Heart left ventricle (tissue), 16 donors: Measurements from ENCODE around the gene PI4KB. TPM values are rescaled to one million over a fixed set of nuclear protein-coding genes. Genes with fewer than 3 reads are reported as not detected.

Experiments
- ATAC-seq, 4 donors: fragments of 200-7000 bp; cut with Tn5 transposase; one replicate each; pipeline ENCODE4 v1.9.1; 2020 to 2022; ENCODE audit warnings: moderate library complexity in 4 of 4, mild to moderate bottlenecking in 3 of 4, moderate number of reproducible peaks in 1 of 4
- DNase-seq, 5 donors: peaks; one replicate each; pipeline ENCODE4 v3.0.0-alpha.2; 2020
- H3K27ac ChIP-seq, 12 donors: fragments of 200-600 bp; sonication (generic) in 4 of 12; one replicate each; pipeline versions ENCODE4 v1.5.0 to v1.8.0; 2016 to 2022; ENCODE audit warnings: mild to moderate bottlenecking in 2 of 12
- H3K27me3 ChIP-seq, 9 donors: fragments of 200-600 bp; sonication (generic) in 2 of 9; one replicate each; pipeline versions ENCODE4 v1.5.1 to v1.8.0; 2016 to 2022; ENCODE audit warnings: mild to moderate bottlenecking in 3 of 9
- H3K36me3 ChIP-seq, 9 donors: fragments of 200-600 bp; sonication (generic) in 2 of 9; one replicate each; pipeline versions ENCODE4 v1.5.0 to v1.8.0; 2018 to 2022; ENCODE audit warnings: mild to moderate bottlenecking in 2 of 9
- H3K4me1 ChIP-seq, 12 donors: fragments of 200-600 bp; sonication (generic) in 4 of 12; one replicate each; pipeline versions ENCODE4 v1.5.0 to v1.8.0; 2016 to 2022; ENCODE audit warnings: mild to moderate bottlenecking in 3 of 12
- H3K4me3 ChIP-seq, 12 donors: fragments of 200-600 bp; sonication (generic) in 4 of 12; one replicate each; pipeline versions ENCODE4 v1.5.0 to v1.8.0; 2017 to 2022; ENCODE audit warnings: mild to moderate bottlenecking in 9 of 12, moderate library complexity in 4 of 12
- H3K9me3 ChIP-seq, 12 donors: fragments of 200-600 bp; sonication (generic) in 4 of 12; one replicate each; pipeline versions ENCODE4 v1.5.0 to v1.8.0; 2016 to 2022; ENCODE audit warnings: mild to moderate bottlenecking in 1 of 12
- POLR2A ChIP-seq, 2 donors: fragments of 450-650 bp; IDR thresholded peaks; one replicate each; pipeline ENCODE4 v1.6.1; 2017; ENCODE audit warnings: antibody characterized with exemption in 2 of 2, mild to moderate bottlenecking in 2 of 2, moderate library complexity in 2 of 2
- WGBS, 4 donors: extraction: QIAGEN DNeasy Blood & Tissue Kit in 2 of 4; methylation state at CpG; one replicate each; pipeline versions ENCODE4 v1.1.5 to v1.1.7; 2013 to 2018; 5-methylcytosine and 5-hydroxymethylcytosine counted together
- intact Hi-C, 10 donors: fragments of 100-400 bp; cut with DNase I; formaldehyde crosslinking; loops; one replicate each; pipeline versions ENCODE4 v1.11.1 to v1.14.2; 2022
- polyA plus RNA-seq, 2 donors: library from polyadenylated mRNA; stranded (reverse); fragments of 200-250 nt; gene quantifications; one replicate each; pipeline ENCODE4 v1.2.3, GENCODE V29; 2013
- total RNA-seq, 9 donors: library from RNA; depleted of rRNA in 2 of 9; stranded (reverse); fragments of >200 nt in 2 of 9; fragmentation: NEBNext Ultra II Directional in 3 of 9; extraction: Animal tissue kit (Norgen Biotek cat#: 25700) in 3 of 9; gene quantifications; one replicate each; pipeline versions ENCODE4 v1.1.0 to v1.2.4, GENCODE V29; 2016 to 2023
- TF ChIP-seq, protein P1 (sequence below), 12 donors: fragments of 200-600 bp; sonication (generic) in 4 of 12; IDR thresholded peaks; one replicate each; pipeline versions ENCODE4 v1.5.0 to v1.8.0; 2018 to 2022; ENCODE audit warnings: antibody characterized with exemption in 12 of 12, mild to moderate bottlenecking in 5 of 12
- donor health status: ischemic (EF 13 %, LVEDD 7.1; RV severe dilation, severe dysfunction).
- donor health status: healthy with polysubstance abuse.
- donor health status: DM: no; HTN: yes; CAD: no.
- donor health status: DM: no; HTN: no; CAD: no.
- donor health status: ischemic (EF 25% LVEDD 6.9; RV normal size, moderate dysfunction).
- donor health status: ischemic (EF 25% LVEDD 5.7; RV mildly dilated, moderate dysfunction).
- donor health status: healthy.
- donor health status: DM: yes; HTN: yes; CAD: no.
- donor health status: ischemic (EF 35%, LVEDD 5.7; RV mildly dilated, moderate dysfunction).
- donor health status: nonischemic (EF 11% LVEDD 7.7; RV severe dilation, severe dysfunction).
- donor health status: DM: yes; HTN: yes; CAD: no.
- donor health status: PGD.
- donor health status: ischemic (EF 29% LVEDD 5.4; RV normal size, mild dysfunction).
- donor health status: nonischemic (EF 23%, LVEDD 6.1; RV moderate dilation, normal function).

PI4KB gene
- total and polyA plus RNA-seq, 11 donors = 17.4 to 76.0 (median 41.4) TPM

DNA sequence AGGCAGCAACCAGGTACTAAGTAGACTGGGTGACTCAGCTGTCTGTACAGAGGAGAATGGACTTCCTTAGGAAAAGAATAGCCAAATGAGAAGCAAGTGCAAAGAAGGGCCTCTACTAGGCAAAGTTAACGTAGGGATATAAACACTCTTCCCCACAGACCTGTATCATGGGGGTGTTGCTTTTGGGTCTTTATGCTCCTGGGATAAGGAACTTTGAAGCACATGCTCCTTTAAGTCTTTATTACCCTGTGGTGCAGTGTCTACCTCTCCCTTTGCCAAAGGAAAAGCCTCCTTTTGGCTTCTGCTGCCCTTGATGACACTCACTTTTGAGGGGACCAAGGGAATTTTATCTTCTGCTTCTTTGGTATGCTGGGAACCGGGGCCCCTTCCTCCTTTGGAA, 14.8 kb upstream of the PI4KB start:
- peaks cover 0 to 49% (median 33%) of the 10 kb centered on the region in 9 donors for H3K36me3 ChIP-seq
- intact Hi-C loops = loop anchor here in 6 of 10 donors (5.0 to 10.0 kb wide), 4 partner anchors 40 to 147 kb away; partner anchors contain the start of genes PIP5K1A (in 5 of the 6), PSMB4 (in 2 of the 6) and VPS72 (in 1 of the 6)
- H3K4me3 ChIP-seq = no peak overlapping the region
- TF ChIP-seq, protein P1, sequence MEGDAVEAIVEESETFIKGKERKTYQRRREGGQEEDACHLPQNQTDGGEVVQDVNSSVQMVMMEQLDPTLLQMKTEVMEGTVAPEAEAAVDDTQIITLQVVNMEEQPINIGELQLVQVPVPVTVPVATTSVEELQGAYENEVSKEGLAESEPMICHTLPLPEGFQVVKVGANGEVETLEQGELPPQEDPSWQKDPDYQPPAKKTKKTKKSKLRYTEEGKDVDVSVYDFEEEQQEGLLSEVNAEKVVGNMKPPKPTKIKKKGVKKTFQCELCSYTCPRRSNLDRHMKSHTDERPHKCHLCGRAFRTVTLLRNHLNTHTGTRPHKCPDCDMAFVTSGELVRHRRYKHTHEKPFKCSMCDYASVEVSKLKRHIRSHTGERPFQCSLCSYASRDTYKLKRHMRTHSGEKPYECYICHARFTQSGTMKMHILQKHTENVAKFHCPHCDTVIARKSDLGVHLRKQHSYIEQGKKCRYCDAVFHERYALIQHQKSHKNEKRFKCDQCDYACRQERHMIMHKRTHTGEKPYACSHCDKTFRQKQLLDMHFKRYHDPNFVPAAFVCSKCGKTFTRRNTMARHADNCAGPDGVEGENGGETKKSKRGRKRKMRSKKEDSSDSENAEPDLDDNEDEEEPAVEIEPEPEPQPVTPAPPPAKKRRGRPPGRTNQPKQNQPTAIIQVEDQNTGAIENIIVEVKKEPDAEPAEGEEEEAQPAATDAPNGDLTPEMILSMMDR (IDR thresholded peaks at IDR 0.05) = no peak
- TF ChIP-seq POLR2A (IDR thresholded peaks at IDR 0.05) = no peak
- no peaks in the 10 kb centered on the region for H3K9me3 ChIP-seq
- H3K27me3 ChIP-seq = no peaks in the 10 kb centered on the region
- H3K4me1 ChIP-seq = peaks cover 0 to 29% (median 10%) of the 10 kb centered on the region in 12 donors
- H3K27ac ChIP-seq = peak overlapping the region in 1 of 12 donors; percentile 54
- WGBS, 4 donors = 89 to 97% (median 90%) methylated on average over 2 of the region's 2 CpGs
- ATAC-seq (no peak), DNase-seq (no peak)

DNA sequence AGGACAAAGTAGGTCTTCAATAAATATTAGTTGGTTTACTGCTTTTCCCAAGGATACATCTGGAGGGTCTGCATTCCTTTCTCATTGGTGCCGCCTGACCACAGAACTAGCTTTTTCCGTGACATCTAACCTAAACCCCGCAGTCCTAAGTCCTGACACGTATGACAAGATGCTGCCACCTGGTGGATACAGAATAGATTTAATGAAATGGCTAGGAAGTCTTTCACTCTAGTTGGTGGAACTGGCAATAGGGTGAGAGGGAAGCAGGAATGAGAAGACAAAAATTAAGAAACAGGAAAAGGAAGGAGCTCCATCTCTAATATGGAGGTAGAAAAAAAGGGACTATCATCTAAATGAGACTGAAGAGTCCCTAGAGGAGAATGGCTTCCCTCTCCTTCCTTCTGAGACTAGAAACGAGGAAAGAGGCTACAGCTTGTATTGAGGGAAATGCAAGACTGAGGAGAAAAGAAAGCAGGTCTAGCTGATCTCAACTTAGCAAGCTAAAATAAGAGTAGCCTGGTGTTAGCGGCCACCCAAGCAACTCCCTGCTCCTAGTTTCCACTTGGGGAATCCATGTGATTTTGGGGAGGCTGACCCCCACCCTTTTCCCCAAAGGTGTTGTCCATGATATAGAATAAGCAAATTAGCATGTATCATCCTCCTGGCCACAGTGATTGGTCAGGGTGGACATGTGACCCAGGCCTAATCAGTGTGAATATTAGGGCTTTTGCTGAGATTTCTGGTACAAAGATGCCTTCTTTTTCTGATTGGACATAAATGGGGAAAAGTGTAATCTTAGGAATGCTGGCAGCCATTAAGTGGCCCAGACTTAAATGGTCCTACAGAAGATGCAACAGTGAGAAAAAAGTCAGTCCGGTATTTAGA, 13.9 kb upstream of the PI4KB start:
- Histone ChIP-seq H3K4me3 (no peak overlapping the region), H3K9me3 (no peaks in the 10 kb centered on the region), H3K36me3 (peaks cover 0 to 48% (median 33%) of the 10 kb centered on the region in 9 donors), H3K4me1 (peaks cover 0 to 24% (median 7%) of the 10 kb centered on the region in 12 donors), H3K27me3 (no peaks in the 10 kb centered on the region), H3K27ac (peak overlapping the region in 2 of 12 donors; percentile 30 to 54)
- intact Hi-C loops = loop anchor here (1.0 to 10.0 kb wide), 9 partner anchors 14 to 146 kb away; partner anchors contain the start of genes PIP5K1A (in 5 of the 10), PSMB4 (in 4 of the 10), PI4KB (in 1 of the 10) and VPS72 (in 1 of the 10)
- peak; percentile 85 to 91 (median 88) for ATAC-seq
- TF ChIP-seq POLR2A (IDR thresholded peaks at IDR 0.05) = no peak
- TF ChIP-seq, protein P1 (IDR thresholded peaks at IDR 0.05) = peak; percentile 61 to 81 (median 73)
- 29 to 33% (median 31%) methylated on average over 7 of the region's 7 CpGs for WGBS, 4 donors
- peak in 3 of 5 donors; percentile 33 to 61 (median 43) for DNase-seq

DNA sequence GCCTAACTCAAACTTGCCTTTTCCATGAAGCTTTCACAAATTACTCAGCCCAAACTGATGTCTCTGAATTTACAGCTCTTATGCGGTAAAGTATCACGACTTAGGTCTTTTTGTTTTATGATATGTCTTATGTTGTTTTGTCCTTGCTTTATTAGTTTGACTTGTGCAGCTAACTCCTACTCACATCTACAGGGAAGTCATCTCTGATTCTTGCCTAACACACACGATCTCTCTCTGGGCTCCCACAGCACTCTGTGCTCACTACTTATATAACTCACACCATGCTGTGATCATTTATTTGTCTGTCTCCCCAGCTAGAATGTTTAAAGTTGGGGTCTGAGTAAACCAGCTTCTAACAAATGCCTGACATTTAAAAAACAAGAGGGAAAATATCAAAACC, 9.3 kb upstream of the PI4KB start:
- Histone ChIP-seq H3K9me3 (no peaks in the 10 kb centered on the region), H3K4me3 (no peak overlapping the region), H3K27me3 (no peaks in the 10 kb centered on the region), H3K4me1 (peaks cover 0 to 8% (median 3%) of the 10 kb centered on the region in 12 donors), H3K36me3 (peaks cover 0 to 3% (median 0%) of the 10 kb centered on the region in 9 donors), H3K27ac (no peak overlapping the region)
- ATAC-seq (no peak), DNase-seq (no peak)
- 93 to 97% (median 95%) methylated on average over 3 of the region's 3 CpGs for WGBS, 4 donors
- intact Hi-C loops = loop anchor here in 1 of 10 donors (10.0 kb wide), 1 partner anchor 142 kb away; the partner anchor contains the start of genes PIP5K1A and VPS72
- no peak for TF ChIP-seq POLR2A (IDR thresholded peaks at IDR 0.05)
- TF ChIP-seq, protein P1 (IDR thresholded peaks at IDR 0.05) = no peak

DNA sequence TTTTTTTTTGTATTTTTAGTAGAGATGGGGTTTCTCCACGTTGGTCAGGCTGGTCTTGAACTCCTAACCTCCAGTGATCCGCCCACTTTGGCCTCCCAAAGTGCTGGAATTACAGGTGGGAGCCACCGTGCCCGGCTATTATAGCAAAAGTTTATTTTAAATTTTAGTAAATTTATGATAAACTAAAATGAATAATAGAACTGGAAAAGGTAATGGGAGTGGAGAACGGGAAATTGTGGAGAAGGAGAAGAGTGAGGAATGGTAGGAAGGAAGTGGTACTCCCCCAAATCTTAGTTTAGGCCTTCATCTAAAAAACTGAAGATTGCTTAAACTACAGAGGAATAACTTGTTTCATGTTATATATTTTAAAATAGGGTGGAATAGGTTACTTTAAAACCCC, 7.6 kb upstream of the PI4KB start:
- no peak overlapping the region for H3K27ac ChIP-seq
- WGBS, 4 donors = 86 to 90% (median 87%) methylated on average over 5 of the region's 5 CpGs
- DNase-seq = no peak
- no peak for ATAC-seq
- no peaks in the 10 kb centered on the region for H3K36me3 ChIP-seq
- H3K9me3 ChIP-seq = no peaks in the 10 kb centered on the region
- TF ChIP-seq POLR2A (IDR thresholded peaks at IDR 0.05) = no peak
- TF ChIP-seq, protein P1 (IDR thresholded peaks at IDR 0.05) = no peak
- H3K4me3 ChIP-seq = no peak overlapping the region
- intact Hi-C loops = loop anchor here in 1 of 10 donors (10.0 kb wide), 1 partner anchor 140 kb away; the partner anchor contains the start of genes PIP5K1A and VPS72
- no peaks in the 10 kb centered on the region for H3K27me3 ChIP-seq
- no peaks in the 10 kb centered on the region for H3K4me1 ChIP-seq
